ENCODE measurements around the gene ZNF672.

The ZNF672 gene

DNA sequence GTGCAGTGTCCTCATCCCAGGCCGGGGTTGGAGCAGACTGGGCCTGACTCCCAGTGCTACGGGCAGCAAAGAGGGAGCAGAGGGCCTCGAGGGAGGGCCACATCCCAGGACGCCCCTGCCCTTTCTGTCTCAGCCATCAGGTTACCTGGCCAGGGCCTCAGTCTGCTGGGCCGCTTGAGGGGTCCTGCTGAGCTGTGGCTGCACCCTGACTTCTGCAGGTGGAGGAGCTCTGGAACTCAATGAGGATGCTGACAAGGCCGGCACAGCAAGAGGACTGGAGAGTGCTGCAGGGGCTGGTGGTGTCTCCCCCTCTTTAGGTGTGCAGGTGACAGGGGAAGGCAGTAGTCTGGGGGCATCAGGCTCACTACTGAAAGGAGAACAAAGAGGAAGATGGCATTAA, 17.6 kb downstream of the ZNF672 start:
- 96% methylated on average over 6 of the region's 6 CpGs for whole genome bisulfite sequencing
- H3K4me2 ChIP-seq (ENCODE audit: low read length, poor library complexity, severe bottlenecking) = no peak overlapping the region

GRCh38 chr1:248856176-248856575, 18.2 kb downstream of the ZNF672 start:
- Histone ChIP-seq H2BK12ac (ENCODE audit: low read length in 2 of 2) (no peak overlapping the region), H2BK120ac (ENCODE audit: low read depth, low read length) (no peak overlapping the region), H3K27me3 (ENCODE audit: control insufficient read depth in 1 of 2, insufficient read depth in 1 of 2, low read length in 2 of 2) (no peaks in the 10 kb centered on the region), H3K9me3 (ENCODE audit: control insufficient read depth, low read length) (no peaks in the 10 kb centered on the region), H3K18ac (ENCODE audit: low read depth in 1 of 2, low read length in 2 of 2) (no peak overlapping the region), H2BK5ac (ENCODE audit: low read depth, low read length, poor library complexity, severe bottlenecking) (no peak overlapping the region), H2AFZ (ENCODE audit: low read depth, low read length) (no peak overlapping the region), H3K79me1 (replicated peaks; ENCODE audit: low read length, poor library complexity, severe bottlenecking) (peaks cover 50% of the 10 kb centered on the region), H3K9ac (ENCODE audit: low read length) (no peak overlapping the region), H2AK5ac (ENCODE audit: low read length, severe bottlenecking) (no peak overlapping the region), H2BK15ac (ENCODE audit: low read depth, poor library complexity, severe bottlenecking) (no peak overlapping the region), H4K8ac (ENCODE audit: low read length) (no peak overlapping the region), H3K36me3 (ENCODE audit: control insufficient read depth in 1 of 2, insufficient read depth in 2 of 2, low read depth in 1 of 2, low read length in 2 of 2) (peaks cover 36 to 39% of the 10 kb centered on the region in 2 experiments), H3K4me3 (ENCODE audit: insufficient read depth in 1 of 2, low read depth in 1 of 2, low read length in 2 of 2) (no peak overlapping the region), H3K4ac (ENCODE audit: low read depth in 1 of 2, low read length in 2 of 2) (no peak overlapping the region), H4K91ac (ENCODE audit: low read length) (no peak overlapping the region), H3K14ac (ENCODE audit: low read length in 2 of 2) (no peak overlapping the region), H3K4me2 (ENCODE audit: low read length, poor library complexity, severe bottlenecking) (no peak overlapping the region), H3K4me1 (ENCODE audit: control insufficient read depth, insufficient read depth, low read depth, low read length) (peaks cover 20% of the 10 kb centered on the region), H3K27ac (ENCODE audit: low read length, poor library complexity, severe bottlenecking) (no peak overlapping the region), H3K23ac (ENCODE audit: low read length in 2 of 2) (no peak overlapping the region)
- DNase-seq = no peak
- WGBS = no CpG with 5 or more reads among the region's 1 CpG

More for the DNA sequence above, 17.6 kb downstream of the ZNF672 start:
- Histone ChIP-seq H3K23ac (ENCODE audit: low read length in 2 of 2) (no peak overlapping the region), H2AFZ (ENCODE audit: low read depth, low read length) (no peak overlapping the region), H3K4me1 (ENCODE audit: control insufficient read depth, insufficient read depth, low read depth, low read length) (peaks cover 20% of the 10 kb centered on the region), H3K27ac (ENCODE audit: low read length, poor library complexity, severe bottlenecking) (no peak overlapping the region), H3K9ac (ENCODE audit: low read length) (no peak overlapping the region), H2AK5ac (ENCODE audit: low read length, severe bottlenecking) (no peak overlapping the region), H2BK12ac (ENCODE audit: low read length in 2 of 2) (no peak overlapping the region), H2BK15ac (ENCODE audit: low read depth, poor library complexity, severe bottlenecking) (peak overlapping the region; percentile 77), H3K14ac (ENCODE audit: low read length in 2 of 2) (no peak overlapping the region), H2BK120ac (ENCODE audit: low read depth, low read length) (no peak overlapping the region), H3K36me3 (ENCODE audit: control insufficient read depth in 1 of 2, insufficient read depth in 2 of 2, low read depth in 1 of 2, low read length in 2 of 2) (peaks cover 41 to 44% of the 10 kb centered on the region in 2 experiments), H3K4ac (ENCODE audit: low read depth in 1 of 2, low read length in 2 of 2) (no peak overlapping the region), H3K4me3 (ENCODE audit: insufficient read depth in 1 of 2, low read depth in 1 of 2, low read length in 2 of 2) (no peak overlapping the region), H3K18ac (ENCODE audit: low read depth in 1 of 2, low read length in 2 of 2) (no peak overlapping the region), H4K8ac (ENCODE audit: low read length) (peak overlapping the region; percentile 43), H2BK5ac (ENCODE audit: low read depth, low read length, poor library complexity, severe bottlenecking) (no peak overlapping the region), H3K27me3 (ENCODE audit: control insufficient read depth in 1 of 2, insufficient read depth in 1 of 2, low read length in 2 of 2) (no peaks in the 10 kb centered on the region), H4K91ac (ENCODE audit: low read length) (no peak overlapping the region), H3K9me3 (ENCODE audit: control insufficient read depth, low read length) (no peaks in the 10 kb centered on the region), H3K79me1 (replicated peaks; ENCODE audit: low read length, poor library complexity, severe bottlenecking) (peaks cover 50% of the 10 kb centered on the region)
- no peak for DNase-seq

DNA sequence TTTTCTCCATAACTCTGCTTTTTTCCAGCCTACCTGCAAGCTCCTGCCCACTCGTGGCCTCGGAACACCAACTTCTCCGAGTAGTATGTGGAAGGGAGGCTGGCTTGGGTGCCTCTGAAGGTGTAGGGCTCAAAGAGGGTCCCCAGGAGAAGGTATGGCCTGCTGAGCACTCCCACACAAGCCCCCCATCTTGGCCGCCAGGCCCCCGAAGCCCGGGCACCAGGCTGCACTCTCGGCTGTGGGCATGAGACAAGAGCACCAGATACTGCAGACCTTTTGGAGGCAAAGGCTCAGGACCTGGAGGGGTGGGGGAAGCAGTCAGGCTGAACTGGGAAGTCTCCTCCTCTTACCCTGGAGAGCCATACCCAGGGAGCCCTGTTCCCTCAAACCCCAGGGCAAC, 19.2 kb downstream of the ZNF672 start:
- Histone ChIP-seq H2BK5ac (ENCODE audit: low read depth, low read length, poor library complexity, severe bottlenecking) (no peak overlapping the region), H3K23ac (ENCODE audit: low read length in 2 of 2) (no peak overlapping the region), H3K36me3 (ENCODE audit: control insufficient read depth in 1 of 2, insufficient read depth in 2 of 2, low read depth in 1 of 2, low read length in 2 of 2) (peaks cover 29% of the 10 kb centered on the region in 2 experiments), H2BK12ac (ENCODE audit: low read length in 2 of 2) (no peak overlapping the region), H4K8ac (ENCODE audit: low read length) (no peak overlapping the region), H3K27ac (ENCODE audit: low read length, poor library complexity, severe bottlenecking) (no peak overlapping the region), H3K14ac (ENCODE audit: low read length in 2 of 2) (no peak overlapping the region), H3K9ac (ENCODE audit: low read length) (peak overlapping the region; percentile 92), H3K18ac (ENCODE audit: low read depth in 1 of 2, low read length in 2 of 2) (no peak overlapping the region), H4K91ac (ENCODE audit: low read length) (no peak overlapping the region), H3K27me3 (ENCODE audit: control insufficient read depth in 1 of 2, insufficient read depth in 1 of 2, low read length in 2 of 2) (no peaks in the 10 kb centered on the region), H3K79me1 (replicated peaks; ENCODE audit: low read length, poor library complexity, severe bottlenecking) (peaks cover 43% of the 10 kb centered on the region), H3K4ac (ENCODE audit: low read depth in 1 of 2, low read length in 2 of 2) (no peak overlapping the region), H2AK5ac (ENCODE audit: low read length, severe bottlenecking) (peak overlapping the region; percentile 74), H3K4me2 (ENCODE audit: low read length, poor library complexity, severe bottlenecking) (no peak overlapping the region), H3K4me3 (ENCODE audit: insufficient read depth in 1 of 2, low read depth in 1 of 2, low read length in 2 of 2) (peak overlapping the region in 1 of 2 experiments; percentile 86), H2BK15ac (ENCODE audit: low read depth, poor library complexity, severe bottlenecking) (no peak overlapping the region), H3K4me1 (ENCODE audit: control insufficient read depth, insufficient read depth, low read depth, low read length) (peaks cover 20% of the 10 kb centered on the region), H3K9me3 (ENCODE audit: control insufficient read depth, low read length) (no peaks in the 10 kb centered on the region), H2BK120ac (ENCODE audit: low read depth, low read length) (no peak overlapping the region), H2AFZ (ENCODE audit: low read depth, low read length) (no peak overlapping the region)
- no peak for DNase-seq
- whole genome bisulfite sequencing = 100% methylated on average over 4 of the region's 7 CpGs

- Histone ChIP-seq H3K27ac (ENCODE audit: low read length, poor library complexity, severe bottlenecking) (no peak overlapping the region), H4K91ac (ENCODE audit: low read length) (peak overlapping the region; percentile 80), H3K4ac (ENCODE audit: low read depth in 1 of 2, low read length in 2 of 2) (peak overlapping the region; percentile 70 to 71), H3K79me1 (replicated peaks; ENCODE audit: low read length, poor library complexity, severe bottlenecking) (peaks cover 40% of the 10 kb centered on the region), H3K18ac (ENCODE audit: low read depth in 1 of 2, low read length in 2 of 2) (peak overlapping the region; percentile 58 to 92), H3K4me3 (ENCODE audit: insufficient read depth in 1 of 2, low read depth in 1 of 2, low read length in 2 of 2) (peak overlapping the region; percentile 63 to 86), H2AK5ac (ENCODE audit: low read length, severe bottlenecking) (peak overlapping the region; percentile 74), H3K27me3 (ENCODE audit: control insufficient read depth in 1 of 2, insufficient read depth in 1 of 2, low read length in 2 of 2) (no peaks in the 10 kb centered on the region), H2BK120ac (ENCODE audit: low read depth, low read length) (no peak overlapping the region), H3K9ac (ENCODE audit: low read length) (peak overlapping the region; percentile 92), H2AFZ (ENCODE audit: low read depth, low read length) (peak overlapping the region; percentile 49), H3K9me3 (ENCODE audit: control insufficient read depth, low read length) (no peaks in the 10 kb centered on the region), H3K36me3 (ENCODE audit: control insufficient read depth in 1 of 2, insufficient read depth in 2 of 2, low read depth in 1 of 2, low read length in 2 of 2) (peaks cover 25 to 26% of the 10 kb centered on the region in 2 experiments), H3K4me2 (ENCODE audit: low read length, poor library complexity, severe bottlenecking) (peak overlapping the region; percentile 94), H2BK15ac (ENCODE audit: low read depth, poor library complexity, severe bottlenecking) (peak overlapping the region; percentile 65), H3K14ac (ENCODE audit: low read length in 2 of 2) (peak overlapping the region in 1 of 2 experiments; percentile 96), H4K8ac (ENCODE audit: low read length) (peak overlapping the region; percentile 95), H3K23ac (ENCODE audit: low read length in 2 of 2) (peak overlapping the region in 1 of 2 experiments; percentile 90), H2BK5ac (ENCODE audit: low read depth, low read length, poor library complexity, severe bottlenecking) (no peak overlapping the region), H3K4me1 (ENCODE audit: control insufficient read depth, insufficient read depth, low read depth, low read length) (peaks cover 23% of the 10 kb centered on the region), H2BK12ac (ENCODE audit: low read length in 2 of 2) (peak overlapping the region in 1 of 2 experiments; percentile 80)
- 33% methylated on average over 3 of the region's 4 CpGs for WGBS
- no peak for DNase-seq
Observed at GRCh38 chr1:248857749-248858095, 19.7 kb downstream of the ZNF672 start.
